Type B pancreatic cell (in vitro differentiated cells): ENCODE results near the gene EIF5AL1. TPM values are rescaled to one million over a fixed set of nuclear protein-coding genes. Genes with fewer than 3 reads are reported as not detected.
"Not testable (repeated sequence)": the region's sequence is repeated elsewhere in the genome, so short reads cannot be mapped to it uniquely, and the experiment has no call there.

Experiments used
- DNase-seq: peaks from one replicate; pipeline ENCODE4 v3.0.0; 2021; ENCODE audit warnings: mixed read lengths; ENCODE audit not compliant: unreplicated experiment; ENCODE audit errors: extremely low spot score
- H3K27ac Mint-ChIP-seq: 2 replicates; pipeline ENCODE4 v1.8.0; 2021; ENCODE audit warnings: mild to moderate bottlenecking, mixed read lengths
- H3K27me3 Mint-ChIP-seq: 2 replicates; pipeline ENCODE4 v1.8.0; 2021; ENCODE audit warnings: mixed read lengths
- H3K36me3 Mint-ChIP-seq: 2 replicates; pipeline ENCODE4 v1.8.0; 2021; ENCODE audit warnings: mixed read lengths
- H3K4me1 Mint-ChIP-seq: one replicate; pipeline ENCODE4 v1.8.0; 2021; ENCODE audit warnings: mixed read lengths; ENCODE audit not compliant: unreplicated experiment
- H3K4me3 Mint-ChIP-seq: 2 replicates; pipeline ENCODE4 v1.8.0; 2021; ENCODE audit warnings: mild to moderate bottlenecking, mixed read lengths
- H3K9me3 Mint-ChIP-seq: 2 replicates; pipeline ENCODE4 v1.8.0; 2021; ENCODE audit warnings: mixed read lengths
- CTCF ChIP-seq: fragments of 200-600 bp; sonication (generic); conservative IDR thresholded peaks from 2 replicates; pipeline ENCODE4 v1.5.0; 2021; ENCODE audit warnings: antibody characterized with exemption, mild to moderate bottlenecking
- total RNA-seq: library from RNA; stranded (reverse); gene quantifications from 2 replicates; pipeline ENCODE4 v1.2.1, GENCODE V29; 2021; ENCODE audit warnings: low replicate concordance

EIF5AL1 gene
- total RNA-seq, 1 donor from 2014 or later = not detected

- no peak overlapping the region for H3K27ac Mint-ChIP-seq
- no peaks in the 10 kb centered on the region for H3K9me3 Mint-ChIP-seq
- H3K27me3 Mint-ChIP-seq = peaks cover 30% of the 10 kb centered on the region
- no peaks in the 10 kb centered on the region for H3K36me3 Mint-ChIP-seq
- no peak overlapping the region for H3K4me3 Mint-ChIP-seq
- no peak for TF ChIP-seq CTCF
- no peaks in the 10 kb centered on the region for H3K4me1 Mint-ChIP-seq
- no peak for DNase-seq
These were observed 4.7 kb upstream of the EIF5AL1 start for GRCh38 chr10:79507440-79508167.

- H3K36me3 Mint-ChIP-seq, DNase-seq, H3K9me3 Mint-ChIP-seq, H3K4me1 Mint-ChIP-seq, H3K27ac Mint-ChIP-seq, H3K4me3 Mint-ChIP-seq: not testable (repeated sequence)
- H3K27me3 Mint-ChIP-seq = peaks cover 25% of the 10 kb centered on the region
These were observed 4.1 kb upstream of the EIF5AL1 start for GRCh38 chr10:79508245-79508644.

- H3K9me3 Mint-ChIP-seq = not testable (repeated sequence)
- peaks cover 25% of the 10 kb centered on the region for H3K27me3 Mint-ChIP-seq
These were observed 2.9 kb upstream of the EIF5AL1 start for GRCh38 chr10:79509306-79509933.

GRCh38 chr10:79509934-79510508 lies 2.3 kb upstream of the EIF5AL1 start:
- not testable (repeated sequence) for H3K4me3 Mint-ChIP-seq, H3K36me3 Mint-ChIP-seq, H3K27ac Mint-ChIP-seq, DNase-seq, H3K9me3 Mint-ChIP-seq, H3K4me1 Mint-ChIP-seq
- H3K27me3 Mint-ChIP-seq = peaks cover 25% of the 10 kb centered on the region

More at GRCh38 chr10:79509306-79509933, 2.9 kb upstream of the EIF5AL1 start:
- not testable (repeated sequence) for H3K27ac Mint-ChIP-seq, H3K4me1 Mint-ChIP-seq, H3K36me3 Mint-ChIP-seq, DNase-seq, H3K4me3 Mint-ChIP-seq

GRCh38 chr10:79516532-79517205 lies 4.3 kb downstream of the EIF5AL1 start:
- H3K9me3 Mint-ChIP-seq, H3K4me1 Mint-ChIP-seq, H3K27ac Mint-ChIP-seq, H3K36me3 Mint-ChIP-seq, DNase-seq, H3K27me3 Mint-ChIP-seq, H3K4me3 Mint-ChIP-seq: not testable (repeated sequence)

GRCh38 chr10:79517567-79517966 lies 5.2 kb downstream of the EIF5AL1 start:
- not testable (repeated sequence) for H3K27me3 Mint-ChIP-seq, H3K36me3 Mint-ChIP-seq, DNase-seq, H3K4me1 Mint-ChIP-seq, H3K27ac Mint-ChIP-seq, H3K4me3 Mint-ChIP-seq, H3K9me3 Mint-ChIP-seq

- not testable (repeated sequence) for H3K4me1 Mint-ChIP-seq, H3K36me3 Mint-ChIP-seq, H3K27me3 Mint-ChIP-seq, DNase-seq, H3K9me3 Mint-ChIP-seq, H3K4me3 Mint-ChIP-seq, H3K27ac Mint-ChIP-seq
These were observed 9.4 kb downstream of the EIF5AL1 start for GRCh38 chr10:79521751-79522150.

- H3K4me3 Mint-ChIP-seq, H3K9me3 Mint-ChIP-seq, H3K27me3 Mint-ChIP-seq, H3K4me1 Mint-ChIP-seq, DNase-seq, H3K36me3 Mint-ChIP-seq, H3K27ac Mint-ChIP-seq: not testable (repeated sequence)
These were observed 10.1 kb downstream of the EIF5AL1 start for GRCh38 chr10:79522464-79522863.
